NCI-H524 (cell line): Measurements from ENCODE around the gene GUCA2A.

Source experiments
- DNase-seq, 2 experiments: peaks; one replicate each; lab custom pipeline; 2025; lab: John Stamatoyannopoulos, UW

Gene GUCA2A

DNA sequence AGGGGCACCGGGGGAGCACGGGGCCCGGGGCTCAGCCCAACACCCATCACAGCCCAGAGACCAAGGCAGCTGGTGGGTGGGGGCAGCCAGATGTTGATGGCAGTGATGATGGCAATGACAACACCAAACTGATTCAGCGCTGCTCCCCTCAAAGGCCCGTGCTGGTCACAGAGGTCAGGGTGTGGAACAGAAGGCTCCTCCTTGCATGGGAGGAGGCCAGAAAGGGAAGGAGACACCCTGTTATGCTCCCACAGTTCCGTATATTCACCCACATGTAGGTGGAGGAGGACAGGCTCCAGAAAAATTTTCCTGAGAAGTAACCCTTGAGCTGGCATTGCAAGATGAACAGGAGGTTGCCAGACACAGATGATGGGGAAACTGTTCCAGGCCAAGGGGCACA lies 10.9 kb downstream of the GUCA2A start:
- no peak for DNase-seq

DNA sequence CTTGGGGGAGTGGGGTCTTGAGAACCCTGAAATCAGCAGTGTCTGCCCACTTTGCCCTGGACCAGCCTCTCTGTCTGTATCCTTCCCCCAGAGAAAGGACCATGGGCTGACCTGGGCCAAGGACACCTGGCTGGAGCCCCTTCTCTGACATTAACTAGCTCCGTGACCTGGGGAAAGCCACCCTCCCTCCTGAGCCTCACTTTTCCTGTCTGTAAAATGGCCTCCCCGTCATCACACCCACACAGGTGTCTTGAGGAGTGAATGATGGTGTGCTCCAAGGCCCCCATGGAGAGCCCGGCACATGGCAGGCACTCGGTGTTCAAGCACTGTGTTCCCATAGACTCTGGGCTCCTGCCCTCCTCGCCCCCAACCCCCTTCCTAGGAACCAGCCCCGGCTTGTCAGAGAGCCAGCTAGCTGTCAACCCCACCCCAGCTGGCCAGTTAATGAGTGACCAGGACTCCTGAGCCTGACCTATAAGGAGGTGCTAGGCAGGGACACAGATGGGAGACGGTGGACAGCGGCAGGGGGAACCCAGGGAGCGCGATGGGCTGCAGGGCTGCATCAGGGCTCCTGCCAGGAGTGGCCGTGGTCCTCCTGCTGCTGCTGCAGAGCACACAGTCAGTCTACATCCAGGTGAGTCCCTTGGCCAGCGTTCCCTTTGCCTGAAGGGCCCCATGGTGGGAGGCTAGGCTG lies 11.5 kb downstream of the GUCA2A start, which contains the start of gene GUCA2B:
Gene GUCA2B, plus strand, starts transcription at position 504 of the 694 bp plus-strand sequence. Its CDS starts 41 bp downstream, at position 545.
- no peak for DNase-seq

DNA sequence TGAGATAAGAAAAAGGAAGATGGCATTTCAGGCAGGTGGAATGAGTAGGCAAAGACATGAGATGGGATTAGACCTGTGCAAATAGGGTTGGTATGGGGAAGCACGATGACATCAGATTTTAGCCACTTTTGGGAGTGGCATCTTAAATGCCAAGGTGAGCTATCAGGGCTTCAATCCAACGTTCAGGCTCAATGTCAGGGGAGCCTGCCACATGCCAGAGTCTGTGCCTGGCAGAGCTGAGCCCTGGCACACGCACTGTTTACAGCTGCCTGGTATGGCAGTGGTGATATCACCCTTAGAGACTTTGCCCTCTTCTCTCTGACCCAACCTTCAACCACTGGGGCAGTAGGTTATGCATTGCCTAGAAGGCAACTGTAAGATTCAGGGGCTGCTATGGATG lies 12.4 kb downstream of the GUCA2A start:
- DNase-seq: no peak

DNA sequence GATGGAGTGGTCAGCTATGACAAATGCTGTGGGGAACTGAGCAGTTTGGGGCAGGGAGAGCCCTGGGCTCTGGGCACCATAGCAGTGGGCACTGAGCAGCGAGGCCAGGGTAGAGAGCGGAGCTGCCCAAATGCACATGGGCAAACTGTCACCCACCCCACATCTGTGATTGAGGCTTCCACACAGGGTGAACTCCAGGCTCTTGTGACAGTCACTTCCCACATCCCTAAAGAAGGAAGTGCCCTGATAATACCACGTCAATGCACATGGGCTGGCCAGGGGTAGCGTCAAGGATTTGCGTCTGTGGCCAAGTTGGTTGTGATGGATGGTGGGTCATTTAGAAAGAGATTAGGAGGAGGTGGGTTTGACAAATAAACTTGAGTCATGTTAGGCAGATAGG lies 13.9 kb downstream of the GUCA2A start:
- no peak for DNase-seq

DNA sequence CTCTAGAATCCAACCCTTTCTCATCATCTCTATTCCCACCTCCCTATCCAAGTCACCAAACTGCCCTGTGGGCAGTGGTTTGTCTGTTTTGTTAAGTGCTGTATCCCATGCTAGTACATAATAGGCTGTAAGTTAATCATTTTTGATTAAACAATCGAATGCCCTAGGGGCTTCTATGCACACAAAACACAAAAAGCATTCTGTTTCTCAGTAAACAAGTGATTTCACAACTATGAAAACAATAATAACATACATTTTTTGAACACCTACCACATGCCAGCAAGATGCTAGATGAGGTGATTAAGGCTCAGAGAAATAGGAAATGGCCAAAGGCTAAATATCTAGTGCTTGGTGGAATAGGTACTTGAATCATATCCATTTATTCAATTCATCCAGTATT lies 16.4 kb downstream of the GUCA2A start:
- DNase-seq: no peak

DNA sequence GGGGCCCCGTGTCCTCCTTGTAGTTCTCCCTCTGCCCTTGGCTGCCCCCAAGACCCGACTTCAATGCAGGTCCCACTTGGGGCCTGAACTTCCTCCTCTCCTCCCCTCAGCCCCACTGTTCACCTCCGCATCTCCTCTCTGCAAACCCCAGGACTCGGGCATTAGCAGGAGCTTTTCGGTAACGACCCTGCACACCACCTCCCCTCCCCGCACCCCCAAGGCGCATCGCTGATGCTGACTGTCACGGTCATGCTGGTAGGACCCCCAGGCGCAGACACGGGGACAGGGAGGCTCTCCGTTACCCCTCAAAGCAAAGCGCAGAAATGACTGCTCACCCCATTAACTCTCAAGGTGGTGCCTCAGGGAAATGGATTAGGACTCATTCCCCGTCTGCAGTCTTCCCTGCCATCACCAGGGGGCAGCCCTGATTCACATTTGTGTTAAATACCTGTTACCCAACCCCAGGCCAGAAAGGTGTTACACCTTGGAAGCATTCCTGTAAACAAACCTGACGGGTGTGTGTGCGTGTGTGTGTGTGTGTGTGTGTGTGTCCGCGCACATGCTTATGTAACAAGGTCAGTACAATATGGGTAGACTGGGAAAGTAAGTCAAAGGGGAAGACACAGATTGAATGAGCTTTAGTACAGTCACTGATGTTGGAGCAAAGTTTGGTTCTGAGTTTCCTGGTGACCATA lies 17.8 kb downstream of the GUCA2A start:
- peak in 1 of 2 experiments; percentile 68 for DNase-seq

DNA sequence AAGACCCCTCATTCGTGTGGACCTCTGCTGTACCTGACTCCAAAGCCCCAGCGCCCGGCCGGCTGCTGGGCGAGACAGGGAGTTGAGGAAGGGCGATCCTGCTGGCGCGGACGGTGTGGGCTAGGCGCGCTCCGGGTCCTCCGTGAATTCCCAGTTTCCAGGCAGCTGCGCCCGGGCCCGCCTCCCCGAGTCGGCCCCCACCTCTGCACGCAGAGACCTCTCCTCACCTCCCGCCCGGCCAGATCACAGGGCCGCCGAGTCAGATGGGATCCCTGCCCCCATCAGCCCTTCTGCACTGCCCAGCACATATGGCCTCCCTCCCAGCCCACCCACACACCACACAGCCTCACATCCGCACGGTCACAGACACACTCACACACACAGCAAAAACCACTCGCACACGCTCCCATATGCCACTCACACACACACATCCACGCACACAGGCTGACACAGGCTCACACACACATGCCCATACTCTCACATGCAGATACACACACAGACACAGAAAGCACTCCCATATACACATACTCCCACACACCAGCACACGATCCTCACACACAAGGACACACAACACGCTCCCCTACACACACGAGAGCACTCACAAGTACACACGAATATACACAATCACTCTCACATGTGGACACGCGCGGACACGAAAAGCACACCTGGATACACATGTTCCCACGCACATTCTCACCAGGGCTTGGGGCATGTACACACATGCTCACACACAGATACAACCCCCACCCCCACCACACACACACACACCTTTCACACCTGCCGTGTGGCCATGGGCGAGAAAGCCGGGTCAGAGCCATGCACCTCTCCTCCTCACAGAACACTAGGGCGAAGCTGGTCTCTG lies 18.6 kb downstream of the GUCA2A start:
- no peak for DNase-seq

DNA sequence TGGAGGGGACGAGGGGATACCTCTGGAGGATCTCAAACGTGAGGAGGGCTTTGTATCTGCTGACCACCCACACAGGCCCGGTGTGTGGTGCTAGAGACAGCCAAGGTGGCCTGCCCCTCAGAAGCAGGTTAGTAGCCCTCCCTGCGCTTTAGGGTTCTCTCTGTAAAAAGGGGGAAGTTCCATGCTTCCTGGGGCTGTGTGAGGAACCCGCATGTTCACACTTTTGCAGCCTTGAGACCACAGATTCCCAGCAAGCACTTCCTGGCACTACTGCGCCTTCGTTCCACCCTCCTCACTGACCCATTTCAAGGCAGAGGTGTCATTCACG lies 19.2 kb downstream of the GUCA2A start:
- no peak for DNase-seq

DNA sequence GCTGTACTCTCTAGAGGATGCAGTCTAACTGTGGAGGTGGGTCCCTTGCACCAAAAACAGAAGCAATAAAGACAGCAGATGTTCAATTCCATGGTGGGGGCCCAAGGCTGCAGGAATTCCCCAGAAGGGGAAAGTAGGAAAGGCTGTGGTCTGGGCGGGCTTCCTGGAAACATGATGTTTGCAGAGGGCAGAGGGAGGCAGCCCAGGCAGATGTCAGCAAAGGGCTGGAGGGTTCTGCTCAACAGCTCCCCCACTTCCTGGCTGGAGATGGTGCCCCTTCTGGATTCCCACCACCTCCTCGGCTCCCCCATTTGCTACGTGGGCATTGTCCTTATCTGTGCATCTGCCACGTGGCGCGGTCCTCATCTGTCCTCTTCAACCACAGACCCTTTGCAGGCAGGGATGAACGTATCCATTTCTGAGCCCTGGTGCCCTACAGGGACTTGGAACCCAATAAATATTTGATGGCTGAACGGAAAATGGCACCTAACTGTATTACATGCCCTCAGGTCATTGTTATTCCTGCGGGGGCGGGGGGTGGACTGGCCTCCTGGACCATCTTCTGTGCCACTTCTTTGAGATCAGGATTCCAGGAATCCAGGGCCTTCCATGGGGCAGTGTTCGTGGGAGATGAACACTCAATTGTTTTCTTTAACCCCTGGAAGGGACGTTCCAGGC lies 19.7 kb downstream of the GUCA2A start:
- DNase-seq: peak; percentile 71 to 90

DNA sequence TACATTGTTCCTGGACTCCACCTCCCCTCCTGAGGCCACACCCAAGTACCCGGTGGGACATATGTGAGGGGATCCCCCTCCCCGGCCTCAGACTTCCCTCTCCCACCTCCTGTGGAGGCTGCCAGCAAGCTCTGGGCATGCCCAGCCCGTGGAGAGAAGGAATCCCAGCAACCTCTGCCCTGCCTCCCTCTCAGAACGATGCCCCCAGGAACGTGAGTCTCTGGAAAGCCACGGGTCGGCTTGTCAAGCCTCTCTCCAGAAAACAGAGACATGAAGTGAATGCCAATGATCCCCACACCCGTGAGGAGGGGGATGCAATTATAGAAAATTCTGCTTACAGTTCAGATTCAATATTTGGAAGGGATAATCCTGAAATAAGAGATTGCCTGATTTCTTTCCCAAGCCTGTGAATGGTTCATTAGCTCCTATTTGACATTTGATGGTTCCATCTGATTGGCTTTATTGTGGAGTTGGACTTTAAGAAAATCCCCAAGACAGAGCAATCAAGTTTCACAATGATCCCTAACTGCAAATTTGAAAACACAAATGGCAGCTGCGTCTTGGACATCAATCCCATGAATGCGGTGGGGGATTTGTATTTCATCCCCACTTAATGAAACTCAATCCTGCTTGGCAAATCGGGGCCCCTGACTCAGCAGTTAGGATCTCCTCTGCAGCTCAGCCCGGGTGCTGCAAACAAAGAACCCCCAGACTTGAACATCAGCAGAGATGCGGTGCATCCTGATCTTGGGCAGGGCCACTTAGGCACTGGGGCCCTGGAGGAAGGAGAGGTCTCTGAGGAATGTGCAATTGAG lies 20.4 kb downstream of the GUCA2A start:
- peak; percentile 62 to 90 for DNase-seq

DNA sequence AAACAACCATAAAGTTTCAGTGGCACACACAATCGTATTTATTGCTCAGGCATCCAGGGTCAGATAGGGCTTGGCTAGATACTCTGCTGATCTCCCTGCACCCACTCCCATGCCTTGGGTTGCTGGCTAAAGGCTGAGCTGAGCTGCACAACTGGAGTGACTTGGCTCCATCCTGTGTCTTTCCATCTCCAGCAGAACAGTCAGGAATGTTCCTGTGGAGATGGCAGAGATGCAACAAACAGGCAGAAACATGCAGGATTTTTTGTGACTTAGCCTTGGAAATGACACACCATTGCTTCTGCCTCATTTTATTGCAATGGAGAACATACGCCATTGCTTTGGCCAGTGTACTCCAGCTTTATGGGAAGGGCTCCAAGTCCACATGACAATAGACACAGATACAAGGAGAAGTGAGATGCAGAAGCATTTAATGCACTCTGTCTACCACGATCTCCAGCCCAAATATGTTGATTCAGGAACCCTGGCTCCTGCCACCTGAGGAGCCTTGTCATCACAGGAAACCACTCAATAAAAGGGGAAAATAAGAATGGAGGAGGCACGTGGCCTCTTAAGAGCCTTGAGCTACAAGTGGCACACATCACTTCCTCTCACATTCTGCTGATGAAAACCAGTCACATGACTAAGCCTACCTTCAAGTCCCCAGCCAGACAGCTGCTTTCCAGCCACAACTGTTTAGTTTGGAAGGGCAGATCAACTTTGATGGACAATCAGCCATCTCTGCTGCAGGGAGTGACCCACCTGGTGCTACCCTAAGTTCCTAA lies 21.5 kb downstream of the GUCA2A start:
- DNase-seq: peak in 1 of 2 experiments; percentile 50

DNA sequence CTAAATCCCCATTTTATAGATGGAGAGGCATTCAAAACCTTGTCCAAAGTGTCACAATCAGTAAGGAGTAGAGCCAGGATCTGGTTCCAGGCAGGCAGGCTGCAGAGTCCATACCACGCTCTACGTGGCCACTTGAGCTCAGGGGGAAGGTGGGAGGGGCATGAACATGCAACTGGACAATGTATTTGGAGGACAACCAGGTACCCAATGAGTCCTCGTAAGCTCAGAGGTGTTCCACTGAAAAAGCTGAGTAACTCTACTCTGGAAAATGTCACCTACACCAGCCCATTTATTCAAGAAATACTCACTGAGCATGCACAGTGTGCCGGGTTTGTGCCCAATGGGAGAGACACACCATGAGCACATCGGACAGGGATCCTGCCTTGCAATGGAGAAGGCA lies 22.6 kb downstream of the GUCA2A start:
- no peak for DNase-seq

DNA sequence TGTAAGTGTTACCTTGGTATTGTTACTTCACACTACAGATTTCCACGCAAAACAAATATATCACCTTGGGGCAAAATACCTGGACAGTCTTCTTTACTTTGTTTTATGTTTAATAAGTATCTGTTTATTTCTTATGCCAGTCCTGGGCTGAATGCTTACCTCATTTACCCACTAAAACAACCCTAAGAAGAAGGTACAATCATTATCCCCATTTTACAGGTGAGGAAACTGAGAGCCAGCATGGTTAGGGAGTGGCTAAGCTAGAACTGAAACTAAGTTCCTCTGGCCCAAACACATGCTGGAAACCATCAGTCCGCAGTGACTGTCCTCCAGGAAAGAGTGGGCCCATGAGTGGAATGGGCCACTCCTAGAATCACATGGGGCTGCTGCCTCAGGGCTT lies 24.4 kb downstream of the GUCA2A start:
- DNase-seq: no peak

DNA sequence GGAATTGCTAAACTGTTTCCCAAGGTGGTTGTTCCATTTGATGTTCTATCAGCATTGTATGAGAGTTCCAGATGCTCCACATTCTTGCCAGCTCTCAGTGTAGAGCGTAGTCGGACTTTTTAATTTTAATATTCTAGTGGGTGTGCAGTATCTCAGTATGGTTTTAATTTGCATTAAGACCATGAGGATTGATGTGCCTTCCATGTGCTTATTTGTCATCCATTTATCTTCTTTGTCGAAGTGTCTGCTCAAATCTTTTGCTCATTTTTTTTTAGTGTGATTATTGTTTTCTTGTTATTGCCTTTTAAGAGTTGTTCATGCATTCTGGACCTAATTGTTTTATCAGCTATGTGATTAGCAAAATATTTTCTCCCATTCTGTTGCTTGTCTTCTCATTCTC lies 25.1 kb downstream of the GUCA2A start:
- DNase-seq: no peak

DNA sequence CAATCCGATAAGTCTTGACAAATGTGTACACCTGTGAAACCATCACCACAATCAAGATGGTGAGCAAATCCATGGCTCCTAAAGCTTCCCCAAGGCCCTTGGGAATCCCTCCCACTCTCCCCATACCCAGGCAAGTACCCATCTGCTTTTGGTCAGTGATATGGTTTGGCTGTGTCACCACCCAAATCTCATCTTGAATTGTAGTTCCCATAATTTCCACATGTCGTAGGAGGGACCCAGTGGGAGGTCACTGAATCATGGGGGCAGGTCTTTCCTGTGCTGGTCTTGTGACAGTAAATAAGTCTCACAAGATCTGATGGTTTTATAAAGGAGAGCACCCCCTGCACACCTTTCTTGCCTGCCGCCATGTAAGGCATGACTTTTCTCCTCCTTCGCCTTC lies 26.0 kb downstream of the GUCA2A start:
- no peak for DNase-seq

DNA sequence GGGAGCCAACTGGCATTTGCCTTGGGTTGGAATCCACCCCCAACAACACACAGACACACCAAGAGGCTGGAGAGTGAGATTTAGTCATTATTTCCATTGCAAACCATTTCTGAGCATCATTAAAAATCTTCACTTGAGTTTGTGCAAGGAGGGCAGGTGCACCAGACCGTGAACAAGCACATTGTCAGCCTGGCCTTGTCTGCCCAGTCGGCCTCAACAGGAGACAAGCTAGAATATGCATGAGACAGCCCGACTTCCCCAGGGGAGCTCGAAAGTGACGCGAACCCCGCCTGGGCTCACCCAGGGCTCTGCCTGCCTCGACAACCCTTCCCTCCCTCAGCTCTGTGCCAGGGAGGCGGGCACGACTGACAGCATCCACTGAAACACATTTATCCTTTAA lies 26.8 kb downstream of the GUCA2A start:
- DNase-seq: peak in 1 of 2 experiments; percentile 52

DNA sequence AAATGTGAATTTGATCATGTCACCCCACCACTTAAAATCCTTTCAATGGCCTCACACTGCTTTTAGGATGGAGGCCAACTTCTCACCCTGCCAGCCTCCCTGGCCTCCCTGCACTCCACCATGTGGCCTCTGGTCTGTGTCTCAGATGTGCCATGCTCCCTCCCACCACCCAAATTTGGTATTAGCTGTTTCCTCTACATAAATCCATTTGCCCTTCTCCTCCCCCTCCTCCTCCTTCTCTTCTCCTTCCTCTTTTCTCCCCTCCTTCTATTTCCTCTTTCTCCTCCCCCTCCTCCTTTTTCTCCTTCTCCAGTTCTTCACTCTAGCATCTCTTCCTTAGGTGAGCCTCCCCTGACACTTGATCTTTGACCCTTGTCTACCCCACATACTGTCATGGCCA lies 28.1 kb downstream of the GUCA2A start:
- DNase-seq: no peak

DNA sequence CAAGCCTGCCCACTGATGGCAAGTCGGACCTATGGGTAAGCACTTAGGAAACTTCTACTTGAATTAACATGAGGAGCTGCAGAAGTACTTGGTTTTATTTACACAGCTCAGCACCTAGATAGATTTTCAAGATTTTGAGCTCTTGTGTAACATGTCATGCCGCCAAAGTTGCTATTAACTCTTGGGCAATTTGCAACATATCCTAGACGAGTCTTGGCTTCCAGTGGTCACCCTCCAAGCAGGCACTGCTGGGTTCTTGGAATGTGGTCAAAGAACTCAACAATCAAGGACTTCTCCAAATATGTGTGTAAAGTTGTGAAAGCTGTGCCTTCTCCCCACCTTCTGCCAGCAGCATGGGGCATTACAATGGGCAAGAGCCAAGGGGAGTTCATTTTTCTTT lies 29.1 kb downstream of the GUCA2A start:
- no peak for DNase-seq

DNA sequence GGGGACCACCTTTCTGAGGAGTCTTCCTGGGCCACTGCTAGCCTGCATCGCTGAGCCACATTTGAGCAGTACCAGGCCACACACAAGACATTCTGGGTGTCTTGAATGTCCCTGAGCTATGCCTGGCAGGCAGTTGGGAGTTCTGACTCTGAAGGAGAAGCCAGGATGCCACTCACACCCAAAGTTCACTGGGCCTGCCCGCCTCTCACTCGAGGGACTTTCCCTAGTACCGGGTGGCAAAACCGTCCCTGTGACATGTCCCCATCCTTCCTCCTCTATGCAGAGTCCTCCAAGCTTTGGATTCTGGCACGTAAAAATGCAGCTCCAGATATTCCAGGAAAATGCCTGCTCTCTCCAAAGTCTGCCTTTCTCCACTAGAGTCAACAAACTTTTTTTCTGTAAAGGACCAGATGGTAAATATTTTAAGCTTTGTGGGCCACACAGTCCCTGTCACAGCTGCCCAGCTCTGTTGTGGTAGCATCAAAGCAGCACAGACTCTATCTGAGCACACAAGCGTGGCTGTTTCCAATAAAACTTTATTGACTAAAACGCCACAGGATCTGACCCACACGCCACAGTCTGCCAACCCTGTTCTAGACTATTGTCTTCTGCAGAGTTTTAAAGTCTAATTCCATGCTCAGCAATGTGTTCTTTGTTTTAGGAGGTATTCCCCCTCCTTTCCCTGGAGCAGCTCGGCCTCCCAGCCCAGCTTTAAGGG lies 30.6 kb downstream of the GUCA2A start:
- DNase-seq: no peak

DNA sequence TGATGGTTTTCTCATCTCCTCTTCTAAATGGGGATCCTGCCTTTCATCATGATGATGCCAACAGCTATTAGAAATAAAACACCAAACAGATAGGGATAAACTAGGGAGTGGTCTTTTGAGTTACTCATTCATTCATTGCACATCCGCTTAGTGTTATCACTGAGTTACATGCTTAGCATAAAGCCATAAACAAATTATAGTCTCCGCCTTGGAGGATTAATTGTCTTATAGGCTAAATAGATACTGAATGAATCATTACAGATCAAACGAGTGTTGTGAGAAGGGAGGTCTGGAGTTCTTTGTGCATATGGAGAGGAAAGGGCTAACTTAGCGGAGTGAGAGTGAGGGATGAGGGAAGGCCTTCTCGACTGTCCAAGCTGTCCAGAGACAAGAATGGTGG lies 31.2 kb downstream of the GUCA2A start:
- DNase-seq: no peak
